K562 (cell line): Measurements from ENCODE around the gene SEPTIN8. TPM values are rescaled to one million over a fixed set of nuclear protein-coding genes. Genes with fewer than 3 reads are reported as not detected.

Experiments used
- DIDO1 ChIP-seq: fragments of 450-650 bp; IDR thresholded peaks from 2 replicates; pipeline ENCODE4 v1.6.1; 2016; ENCODE audit warnings: low read depth, missing biosample characterization, missing genetic modification characterization
- DMBX1 ChIP-seq: fragments of 250-450 bp; sonication (Bioruptor Pico); IDR thresholded peaks from 2 replicates; pipeline ENCODE4 v1.8.0; 2022; ENCODE audit warnings: inconsistent platforms, mild to moderate bottlenecking, moderate library complexity, borderline replicate concordance
- FOXA3 ChIP-seq, 2 experiments: fragments of 450-650 bp in 1 of 2; sonication (generic) in 1 of 2; formaldehyde crosslinking; IDR thresholded peaks in 1 of 2; conservative IDR thresholded peaks in 1 of 2; 2 replicates each; pipeline versions ENCODE4 v1.4.0 to v1.8.0; 2020 to 2022; ENCODE audit warnings: mild to moderate bottlenecking in 2 of 2, missing genetic modification reagents in 1 of 2
- GATA2 ChIP-seq: sonication (generic); formaldehyde crosslinking; IDR thresholded peaks from 2 replicates; pipeline ENCODE4 v1.4.0; 2020; ENCODE audit warnings: mild to moderate bottlenecking, missing genetic modification reagents
- HDAC1 ChIP-seq, 2 experiments: fragments of 450-650 bp; IDR thresholded peaks; 2 replicates each; pipeline ENCODE4 v1.6.1; 2016 to 2017; ENCODE audit warnings: inconsistent platforms in 1 of 2, mild to moderate bottlenecking in 1 of 2, moderate library complexity in 1 of 2
- HDAC2 ChIP-seq: fragments of 450-650 bp; IDR thresholded peaks from 2 replicates; pipeline ENCODE4 v1.6.1; 2016; ENCODE audit warnings: mild to moderate bottlenecking
- JUN ChIP-seq, 2 experiments: sonication (generic) in 1 of 2; formaldehyde crosslinking in 1 of 2; IDR thresholded peaks; 2 replicates each; pipeline versions ENCODE4 v1.6.1 to v1.8.0; 2012 to 2022; ENCODE audit warnings: borderline replicate concordance in 2 of 2, mild to moderate bottlenecking in 2 of 2, improper control_type of control experiment in 1 of 2, low read depth in 1 of 2, low read length in 1 of 2, missing genetic modification reagents in 1 of 2
- KDM5B ChIP-seq: fragments of 200-600 bp; sonication (generic); IDR thresholded peaks from 2 replicates; pipeline ENCODE4 v1.6.1; 2012; ENCODE audit warnings: low read depth, mild to moderate bottlenecking, moderate library complexity, low read length, control low read depth, inconsistent platforms; ENCODE audit not compliant: insufficient replicate concordance
- KHSRP ChIP-seq: fragments of 450-650 bp; IDR thresholded peaks from 2 replicates; pipeline ENCODE4 v1.6.1; 2017
- NR1H2 ChIP-seq: sonication (generic); formaldehyde crosslinking; IDR thresholded peaks from 2 replicates; pipeline ENCODE4 v1.4.0; 2020; ENCODE audit warnings: mild to moderate bottlenecking, missing genetic modification reagents
- NR2C2 ChIP-seq, 2 experiments: fragments of 200-800 bp in 1 of 2; sonication (Bioruptor generic) in 1 of 2; sonication (generic) in 1 of 2; formaldehyde crosslinking in 1 of 2; IDR thresholded peaks; 2 replicates each; pipeline versions ENCODE4 v1.6.1 to v1.8.0; 2016 to 2022; ENCODE audit warnings: mild to moderate bottlenecking in 1 of 2, missing compliant biosample characterization in 1 of 2, missing genetic modification characterization in 1 of 2, missing genetic modification reagents in 1 of 2
- PCBP1 ChIP-seq: fragments of 200-400 bp; formaldehyde crosslinking; IDR thresholded peaks from 2 replicates; pipeline ENCODE4 v1.6.1; 2018; ENCODE audit warnings: mild to moderate bottlenecking, low read depth, low read length; ENCODE audit not compliant: poor library complexity, severe bottlenecking
- PREB ChIP-seq: sonication (generic); formaldehyde crosslinking; IDR thresholded peaks from 2 replicates; pipeline ENCODE4 v1.8.1; 2023; ENCODE audit warnings: mild to moderate bottlenecking, missing genetic modification reagents
- PRMT5 ChIP-seq: sonication (generic); formaldehyde crosslinking; IDR thresholded peaks from 2 replicates; pipeline ENCODE4 v1.5.0; 2020; ENCODE audit warnings: missing genetic modification reagents
- RBFOX2 ChIP-seq: fragments of 200-400 bp; formaldehyde crosslinking; IDR thresholded peaks from 2 replicates; pipeline ENCODE4 v1.6.1; 2017; ENCODE audit warnings: low read depth, mild to moderate bottlenecking, low read length, moderate library complexity
- SRSF7 ChIP-seq: fragments of 200-400 bp; formaldehyde crosslinking; optimal IDR thresholded peaks from 2 replicates; pipeline ENCODE3; 2017; ENCODE audit warnings: mild to moderate bottlenecking, low read depth, low read length
- ZNF133 ChIP-seq: fragments of 250-450 bp; sonication (Bioruptor Pico); IDR thresholded peaks from 2 replicates; pipeline ENCODE4 v1.4.0; 2020; ENCODE audit warnings: mild to moderate bottlenecking
- ZNF175 ChIP-seq: fragments of 200-800 bp; sonication (Bioruptor generic); IDR thresholded peaks from 2 replicates; pipeline ENCODE4 v1.6.1; 2016; ENCODE audit warnings: low read depth, mild to moderate bottlenecking, missing genetic modification characterization, missing compliant biosample characterization
- ZNF561 ChIP-seq: fragments of 450-650 bp; formaldehyde crosslinking; conservative IDR thresholded peaks from 2 replicates; pipeline ENCODE4 v1.4.0; 2020; ENCODE audit warnings: mild to moderate bottlenecking, moderate library complexity
- ZNF785 ChIP-seq: fragments of 250-450 bp; sonication (Bioruptor Pico); IDR thresholded peaks from 2 replicates; pipeline ENCODE4 v1.4.0; 2020; ENCODE audit warnings: mild to moderate bottlenecking
- ZZZ3 ChIP-seq: fragments of 450-650 bp; IDR thresholded peaks from 2 replicates; pipeline ENCODE4 v1.6.1; 2016; ENCODE audit warnings: antibody characterized with exemption, mild to moderate bottlenecking, moderate library complexity
- polyA plus RNA-seq, 8 experiments: library from polyadenylated mRNA; depleted of rRNA in 4 of 8; stranded (reverse) in 5 of 8; unstranded in 3 of 8; fragments of >200 nt; fragmentation: Nextera tagmentation in 2 of 8; fragmentation: Illumina TruSeq in 1 of 8; extraction: Ambion mirVana in 2 of 8; extraction: Trizol in 1 of 8; gene quantifications; 2 replicates each; pipeline versions ENCODE4 v1.2.1 to v1.2.3, GENCODE V29; 2011 to 2014; ENCODE audit warnings: inconsistent platforms in 1 of 8, missing spikeins in 1 of 8
- total RNA-seq, 7 experiments: library from RNA; depleted of rRNA in 6 of 7; stranded (reverse); fragments of >200 nt in 6 of 7; fragmentation: Illumina TruSeq in 2 of 7; extraction: Trizol in 2 of 7; gene quantifications; 2 replicates each; pipeline versions ENCODE4 v1.2.1 to v1.2.3, GENCODE V29; 2011 to 2021; ENCODE audit warnings: low replicate concordance in 1 of 7
- TF ChIP-seq, protein P1 (sequence below): IDR thresholded peaks from 3 replicates; pipeline ENCODE4 v1.6.1; 2011; ENCODE audit warnings: borderline replicate concordance, mild to moderate bottlenecking; ENCODE audit not compliant: insufficient read length, insufficient read depth
- TF ChIP-seq, protein P2 (sequence below): fragments of 450-650 bp; formaldehyde crosslinking; conservative IDR thresholded peaks from 2 replicates; pipeline ENCODE4 v1.4.0; 2022; ENCODE audit warnings: mild to moderate bottlenecking, missing genetic modification characterization

The SEPTIN8 gene
- total and polyA plus RNA-seq, 9 of the 15 experiments (the other 6 are each of a cell fraction or from before 2014, with no cell fraction given) = 19.3 to 142 (median 101) TPM

DNA sequence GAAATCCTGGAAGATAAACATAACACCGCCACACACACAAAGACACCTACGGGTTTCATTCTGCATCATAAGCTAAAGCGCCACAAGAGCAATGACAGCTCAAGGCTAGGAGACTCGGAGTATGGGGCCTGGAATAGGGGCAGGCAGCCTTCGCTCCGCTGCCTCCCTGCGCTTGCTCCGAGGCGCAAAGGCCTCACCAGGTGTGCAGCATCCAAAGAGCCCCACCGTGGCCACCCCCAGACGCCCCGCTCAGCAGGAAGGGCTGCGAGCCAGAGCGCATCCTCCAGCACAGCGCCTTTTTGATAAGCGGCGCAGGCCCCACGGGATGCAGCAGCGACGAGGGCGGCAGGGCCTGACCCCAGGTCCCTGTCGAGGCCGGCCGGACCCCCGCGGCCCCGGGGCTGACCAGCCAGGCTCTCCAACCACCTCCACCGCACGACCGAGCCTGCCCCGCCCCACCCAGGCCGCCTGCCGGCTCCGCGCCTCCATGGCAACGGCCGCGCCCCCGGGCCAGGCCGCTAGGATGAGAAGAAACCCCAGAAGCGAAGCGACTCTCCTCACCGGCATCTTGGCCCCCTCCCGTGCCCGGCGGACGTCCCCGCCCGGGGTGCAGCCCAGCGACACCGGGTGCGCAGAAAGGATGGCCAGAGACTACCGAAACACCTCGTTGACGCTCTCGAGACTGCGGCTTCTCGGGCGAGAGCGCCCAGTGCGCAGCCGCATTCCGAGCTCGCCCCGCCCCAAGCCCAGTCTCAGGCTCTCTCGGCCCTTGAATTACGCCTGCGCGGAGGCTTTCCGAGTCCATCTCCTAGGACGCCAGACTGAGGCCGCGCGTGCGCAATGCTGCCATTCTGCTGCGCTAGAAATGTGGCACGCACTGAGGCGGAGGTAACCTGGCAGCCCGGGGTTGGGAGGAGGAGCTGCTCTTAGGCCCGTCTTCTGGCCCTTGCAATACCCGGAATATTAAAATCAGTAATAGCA is 39.9 kb downstream of the SEPTIN8 start, which contains the start of gene KIF3A (continued):
- TF ChIP-seq NR2C2 (CRISPR knock-in tag; IDR thresholded peaks at IDR 0.05) = no peak
- no peak for TF ChIP-seq NR2C2 (tag; IDR thresholded peaks at IDR 0.05)
- TF ChIP-seq ZNF175 (CRISPR knock-in tag) = no peak
- TF ChIP-seq, protein P1, sequence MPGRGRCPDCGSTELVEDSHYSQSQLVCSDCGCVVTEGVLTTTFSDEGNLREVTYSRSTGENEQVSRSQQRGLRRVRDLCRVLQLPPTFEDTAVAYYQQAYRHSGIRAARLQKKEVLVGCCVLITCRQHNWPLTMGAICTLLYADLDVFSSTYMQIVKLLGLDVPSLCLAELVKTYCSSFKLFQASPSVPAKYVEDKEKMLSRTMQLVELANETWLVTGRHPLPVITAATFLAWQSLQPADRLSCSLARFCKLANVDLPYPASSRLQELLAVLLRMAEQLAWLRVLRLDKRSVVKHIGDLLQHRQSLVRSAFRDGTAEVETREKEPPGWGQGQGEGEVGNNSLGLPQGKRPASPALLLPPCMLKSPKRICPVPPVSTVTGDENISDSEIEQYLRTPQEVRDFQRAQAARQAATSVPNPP = no peak
- no peak for TF ChIP-seq ZNF133
- no peak for TF ChIP-seq ZNF561 (CRISPR knock-in tag)
- TF ChIP-seq RBFOX2 = peak; percentile 82
- TF ChIP-seq ZZZ3 = no peak
- TF ChIP-seq KDM5B = peak; percentile 32
- TF ChIP-seq HDAC1 (IDR thresholded peaks at IDR 0.05) = peak in 1 of 2 experiments; percentile 87; a peak in 1 of 4 replicates
- no peak for TF ChIP-seq PRMT5 (CRISPR knock-in tag)
- TF ChIP-seq DMBX1 (CRISPR knock-in tag) = 0 out of 2 replicates have a peak, but pooled peaks have one; percentile 32
- no peak for TF ChIP-seq GATA2 (CRISPR knock-in tag)
- TF ChIP-seq, protein P2, sequence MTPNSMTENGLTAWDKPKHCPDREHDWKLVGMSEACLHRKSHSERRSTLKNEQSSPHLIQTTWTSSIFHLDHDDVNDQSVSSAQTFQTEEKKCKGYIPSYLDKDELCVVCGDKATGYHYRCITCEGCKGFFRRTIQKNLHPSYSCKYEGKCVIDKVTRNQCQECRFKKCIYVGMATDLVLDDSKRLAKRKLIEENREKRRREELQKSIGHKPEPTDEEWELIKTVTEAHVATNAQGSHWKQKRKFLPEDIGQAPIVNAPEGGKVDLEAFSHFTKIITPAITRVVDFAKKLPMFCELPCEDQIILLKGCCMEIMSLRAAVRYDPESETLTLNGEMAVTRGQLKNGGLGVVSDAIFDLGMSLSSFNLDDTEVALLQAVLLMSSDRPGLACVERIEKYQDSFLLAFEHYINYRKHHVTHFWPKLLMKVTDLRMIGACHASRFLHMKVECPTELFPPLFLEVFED = no peak
- 0 out of 2 replicates have a peak, but pooled peaks have one; percentile 17 for TF ChIP-seq JUN (IDR thresholded peaks at IDR 0.05; ENCODE audit: borderline replicate concordance, low read depth, low read length)
- no peak; the same call in 1 of the 2 replicates for TF ChIP-seq JUN (CRISPR knock-in tag; IDR thresholded peaks at IDR 0.05; ENCODE audit: borderline replicate concordance)
- TF ChIP-seq FOXA3 (CRISPR knock-in tag; conservative IDR thresholded peaks at IDR 0.05 in 1 of 2, IDR thresholded peaks at IDR 0.05 in 1 of 2) = peak in 1 of 2 experiments; percentile 58; a peak in 1 of 4 replicates
- no peak for TF ChIP-seq SRSF7
- no peak for TF ChIP-seq DIDO1 (tag)
- no peak for TF ChIP-seq ZNF785 (CRISPR knock-in tag)
- TF ChIP-seq NR1H2 (CRISPR knock-in tag) = no peak
- TF ChIP-seq PREB (CRISPR knock-in tag) = no peak
- no peak for TF ChIP-seq KHSRP
- TF ChIP-seq PCBP1 = peak; percentile 68
- TF ChIP-seq HDAC2 = 0 out of 2 replicates have a peak, but pooled peaks have one; percentile 35
